ENCODE results near the gene TRABD2B.

- TF ChIP-seq, protein P1, sequence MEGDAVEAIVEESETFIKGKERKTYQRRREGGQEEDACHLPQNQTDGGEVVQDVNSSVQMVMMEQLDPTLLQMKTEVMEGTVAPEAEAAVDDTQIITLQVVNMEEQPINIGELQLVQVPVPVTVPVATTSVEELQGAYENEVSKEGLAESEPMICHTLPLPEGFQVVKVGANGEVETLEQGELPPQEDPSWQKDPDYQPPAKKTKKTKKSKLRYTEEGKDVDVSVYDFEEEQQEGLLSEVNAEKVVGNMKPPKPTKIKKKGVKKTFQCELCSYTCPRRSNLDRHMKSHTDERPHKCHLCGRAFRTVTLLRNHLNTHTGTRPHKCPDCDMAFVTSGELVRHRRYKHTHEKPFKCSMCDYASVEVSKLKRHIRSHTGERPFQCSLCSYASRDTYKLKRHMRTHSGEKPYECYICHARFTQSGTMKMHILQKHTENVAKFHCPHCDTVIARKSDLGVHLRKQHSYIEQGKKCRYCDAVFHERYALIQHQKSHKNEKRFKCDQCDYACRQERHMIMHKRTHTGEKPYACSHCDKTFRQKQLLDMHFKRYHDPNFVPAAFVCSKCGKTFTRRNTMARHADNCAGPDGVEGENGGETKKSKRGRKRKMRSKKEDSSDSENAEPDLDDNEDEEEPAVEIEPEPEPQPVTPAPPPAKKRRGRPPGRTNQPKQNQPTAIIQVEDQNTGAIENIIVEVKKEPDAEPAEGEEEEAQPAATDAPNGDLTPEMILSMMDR (conservative IDR thresholded peaks at IDR 0.05; ENCODE audit: low read depth, low read length) = no peak
- no peak for TF ChIP-seq EZH2 (IDR thresholded peaks at IDR 0.05; ENCODE audit: borderline replicate concordance, low read depth, low read length, poor library complexity, severe bottlenecking)
Observed at GRCh38 chr1:47913225-47913823, 83.9 kb downstream of the TRABD2B start.

Data from A673 (cell line).